K562 (cell line): Measurements from ENCODE around the gene B4GALNT2. TPM values are rescaled to one million over a fixed set of nuclear protein-coding genes. Genes with fewer than 3 reads are reported as not detected.

Experiments
- BACH1 ChIP-seq: fragments of 200-800 bp; sonication (Bioruptor generic); IDR thresholded peaks from 2 replicates; pipeline ENCODE4 v1.6.1; 2016; ENCODE audit warnings: missing genetic modification characterization, missing compliant biosample characterization
- FOXK2 ChIP-seq, 2 experiments: fragments of 450-650 bp; IDR thresholded peaks in 1 of 2; conservative IDR thresholded peaks in 1 of 2; 2 replicates each; pipeline ENCODE4 v1.6.1; 2016; ENCODE audit warnings: low read depth in 2 of 2, mild to moderate bottlenecking in 1 of 2
- JUND ChIP-seq, 2 experiments: IDR thresholded peaks; 2 replicates in 1 of 2; 3 replicates in 1 of 2; pipeline ENCODE4 v1.6.1; 2011; ENCODE audit warnings: borderline replicate concordance in 2 of 2, low read depth in 2 of 2, low read length in 2 of 2, improper control_type of control experiment in 1 of 2, missing biosample characterization in 1 of 2, missing genetic modification characterization in 1 of 2, missing genetic modification reagents in 1 of 2
- OTX1 ChIP-seq: fragments of 450-650 bp; formaldehyde crosslinking; IDR thresholded peaks from 2 replicates; pipeline ENCODE4 v1.4.0; 2022; ENCODE audit warnings: mild to moderate bottlenecking
- PTBP1 ChIP-seq: fragments of 200-400 bp; formaldehyde crosslinking; IDR thresholded peaks from 2 replicates; pipeline ENCODE4 v1.6.1; 2017; ENCODE audit warnings: low read depth, low read length
- PTTG1 ChIP-seq: fragments of 450-650 bp; IDR thresholded peaks from 2 replicates; pipeline ENCODE4 v1.6.1; 2016; ENCODE audit warnings: low read depth, mild to moderate bottlenecking, missing genetic modification characterization, missing compliant biosample characterization
- RBBP5 ChIP-seq: fragments of 200-600 bp; sonication (generic); IDR thresholded peaks from 2 replicates; pipeline ENCODE4 v1.6.1; 2012; ENCODE audit warnings: borderline replicate concordance, mild to moderate bottlenecking, low read length, control low read depth, inconsistent platforms; ENCODE audit not compliant: insufficient read depth, poor library complexity, severe bottlenecking
- RHOXF2B ChIP-seq: fragments of 250-450 bp; sonication (Bioruptor Pico); conservative IDR thresholded peaks from 2 replicates; pipeline ENCODE4 v1.5.1; 2021
- SREBF2 ChIP-seq: sonication (generic); formaldehyde crosslinking; IDR thresholded peaks from 2 replicates; pipeline ENCODE4 v1.4.0; 2020; ENCODE audit warnings: mild to moderate bottlenecking, missing genetic modification reagents
- SRSF1 ChIP-seq: fragments of 200-400 bp; formaldehyde crosslinking; IDR thresholded peaks from 2 replicates; pipeline ENCODE4 v1.6.1; 2017; ENCODE audit warnings: mild to moderate bottlenecking, low read depth, low read length, moderate library complexity
- TAF1 ChIP-seq: IDR thresholded peaks from 2 replicates; pipeline ENCODE4 v1.6.1; 2011; ENCODE audit warnings: mild to moderate bottlenecking, low read length, moderate library complexity; ENCODE audit not compliant: insufficient read depth, control insufficient read depth, severe bottlenecking; ENCODE audit errors: extremely low read depth
- TBP ChIP-seq: optimal IDR thresholded peaks from 2 replicates; pipeline ENCODE3; 2011; ENCODE audit warnings: low read depth, low read length, improper control_type of control experiment
- THRAP3 ChIP-seq: fragments of 450-650 bp; IDR thresholded peaks from 2 replicates; pipeline ENCODE4 v1.6.1; 2016; ENCODE audit warnings: mild to moderate bottlenecking, inconsistent platforms, borderline replicate concordance
- TRIM28 ChIP-seq: fragments of 450-650 bp; IDR thresholded peaks from 2 replicates; pipeline ENCODE4 v1.6.1; 2017
- ZNF133 ChIP-seq: fragments of 250-450 bp; sonication (Bioruptor Pico); IDR thresholded peaks from 2 replicates; pipeline ENCODE4 v1.4.0; 2020; ENCODE audit warnings: mild to moderate bottlenecking
- ZNF140 ChIP-seq: fragments of 250-450 bp; sonication (Bioruptor Pico); IDR thresholded peaks from 2 replicates; pipeline ENCODE4 v1.8.0; 2021; ENCODE audit warnings: moderate library complexity, mild to moderate bottlenecking, inconsistent platforms
- ZNF224 ChIP-seq: sonication (generic); formaldehyde crosslinking; IDR thresholded peaks from 2 replicates; pipeline ENCODE4 v1.8.0; 2022; ENCODE audit warnings: mild to moderate bottlenecking, missing genetic modification reagents
- ZNF311 ChIP-seq: fragments of 250-450 bp; sonication (Bioruptor Pico); IDR thresholded peaks from 2 replicates; pipeline ENCODE4 v1.4.0; 2020; ENCODE audit warnings: mild to moderate bottlenecking, moderate library complexity
- polyA plus RNA-seq, 8 experiments: library from polyadenylated mRNA; depleted of rRNA in 4 of 8; stranded (reverse) in 5 of 8; unstranded in 3 of 8; fragments of >200 nt; fragmentation: Nextera tagmentation in 2 of 8; fragmentation: Illumina TruSeq in 1 of 8; extraction: Ambion mirVana in 2 of 8; extraction: Trizol in 1 of 8; gene quantifications; 2 replicates each; pipeline versions ENCODE4 v1.2.1 to v1.2.3, GENCODE V29; 2011 to 2014; ENCODE audit warnings: inconsistent platforms in 1 of 8, missing spikeins in 1 of 8
- total RNA-seq, 7 experiments: library from RNA; depleted of rRNA in 6 of 7; stranded (reverse); fragments of >200 nt in 6 of 7; fragmentation: Illumina TruSeq in 2 of 7; extraction: Trizol in 2 of 7; gene quantifications; 2 replicates each; pipeline versions ENCODE4 v1.2.1 to v1.2.3, GENCODE V29; 2011 to 2021; ENCODE audit warnings: low replicate concordance in 1 of 7
- TF ChIP-seq, protein P1 (sequence below): fragments of 450-650 bp; formaldehyde crosslinking; IDR thresholded peaks from 2 replicates; pipeline ENCODE4 v1.4.0; 2020; ENCODE audit warnings: mild to moderate bottlenecking, moderate library complexity
- TF ChIP-seq, protein P2 (sequence below), 2 experiments: fragments of 450-650 bp; conservative IDR thresholded peaks; 2 replicates each; pipeline ENCODE4 v1.6.1; 2017; ENCODE audit warnings: mild to moderate bottlenecking in 2 of 2, moderate library complexity in 2 of 2
- TF ChIP-seq, protein P3 (sequence below): fragments of 250-450 bp; sonication (Bioruptor Pico); IDR thresholded peaks from 2 replicates; pipeline ENCODE4 v1.4.0; 2020; ENCODE audit warnings: mild to moderate bottlenecking
- TF ChIP-seq, protein P4 (sequence below): fragments of 250-450 bp; sonication (Bioruptor Pico); IDR thresholded peaks from 2 replicates; pipeline ENCODE4 v1.5.0; 2022; ENCODE audit warnings: mild to moderate bottlenecking

The B4GALNT2 gene
- total and polyA plus RNA-seq, 9 of the 15 experiments (the other 6 are each of a cell fraction or from before 2014, with no cell fraction given), result not detected

DNA sequence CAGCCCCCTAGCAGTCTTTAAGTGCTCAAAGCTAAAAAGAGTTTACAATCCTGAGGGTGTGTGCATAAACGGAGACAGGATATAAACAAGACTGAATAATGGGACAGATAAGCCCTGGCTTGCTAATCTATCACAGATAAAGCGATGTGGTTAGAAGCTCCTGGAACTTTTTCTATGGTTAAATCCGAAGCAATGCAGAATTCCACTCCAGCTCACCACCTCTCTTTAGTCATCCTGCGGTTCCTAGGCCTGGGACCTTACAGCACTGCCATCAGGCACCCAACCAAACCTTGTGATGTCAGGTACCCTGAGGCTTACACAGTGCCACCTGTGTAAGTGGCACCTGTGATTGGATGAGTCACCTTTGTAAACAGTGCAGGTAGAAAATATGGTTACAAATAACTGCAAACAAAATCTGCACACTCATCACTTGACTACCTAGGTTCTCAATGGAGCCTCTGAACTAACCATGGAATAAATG, 31.5 kb upstream of the B4GALNT2 start (continued):
- TF ChIP-seq BACH1 (tag) (no peak), TAF1 (no peak), ZNF224 (no peak), FOXK2 (conservative IDR thresholded peaks at IDR 0.05 in 1 of 2, IDR thresholded peaks at IDR 0.05 in 1 of 2; ENCODE audit: low read depth in 2 of 2) (peak in 1 of 2 experiments; percentile 67; a peak in 2 of 4 replicates), TBP (no peak), SREBF2 (CRISPR knock-in tag) (no peak), OTX1 (CRISPR knock-in tag) (no peak), RBBP5 (no peak), THRAP3 (no peak), TRIM28 (no peak), ZNF311 (CRISPR knock-in tag) (no peak), RHOXF2B (CRISPR knock-in tag) (no peak), SRSF1 (no peak), PTTG1 (tag) (no peak), ZNF133 (CRISPR knock-in tag) (no peak), PTBP1 (no peak), JUND (IDR thresholded peaks at IDR 0.05; ENCODE audit: borderline replicate concordance, low read depth, low read length) (peak; percentile 48), JUND (tag; IDR thresholded peaks at IDR 0.05; ENCODE audit: borderline replicate concordance, low read depth, low read length) (peak; percentile 41; the same call in 1 of the 3 replicates), ZNF140 (CRISPR knock-in tag) (no peak)
- TF ChIP-seq, protein P1, sequence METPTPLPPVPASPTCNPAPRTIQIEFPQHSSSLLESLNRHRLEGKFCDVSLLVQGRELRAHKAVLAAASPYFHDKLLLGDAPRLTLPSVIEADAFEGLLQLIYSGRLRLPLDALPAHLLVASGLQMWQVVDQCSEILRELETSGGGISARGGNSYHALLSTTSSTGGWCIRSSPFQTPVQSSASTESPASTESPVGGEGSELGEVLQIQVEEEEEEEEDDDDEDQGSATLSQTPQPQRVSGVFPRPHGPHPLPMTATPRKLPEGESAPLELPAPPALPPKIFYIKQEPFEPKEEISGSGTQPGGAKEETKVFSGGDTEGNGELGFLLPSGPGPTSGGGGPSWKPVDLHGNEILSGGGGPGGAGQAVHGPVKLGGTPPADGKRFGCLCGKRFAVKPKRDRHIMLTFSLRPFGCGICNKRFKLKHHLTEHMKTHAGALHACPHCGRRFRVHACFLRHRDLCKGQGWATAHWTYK (CRISPR knock-in tag), result no peak
- TF ChIP-seq, protein P2, sequence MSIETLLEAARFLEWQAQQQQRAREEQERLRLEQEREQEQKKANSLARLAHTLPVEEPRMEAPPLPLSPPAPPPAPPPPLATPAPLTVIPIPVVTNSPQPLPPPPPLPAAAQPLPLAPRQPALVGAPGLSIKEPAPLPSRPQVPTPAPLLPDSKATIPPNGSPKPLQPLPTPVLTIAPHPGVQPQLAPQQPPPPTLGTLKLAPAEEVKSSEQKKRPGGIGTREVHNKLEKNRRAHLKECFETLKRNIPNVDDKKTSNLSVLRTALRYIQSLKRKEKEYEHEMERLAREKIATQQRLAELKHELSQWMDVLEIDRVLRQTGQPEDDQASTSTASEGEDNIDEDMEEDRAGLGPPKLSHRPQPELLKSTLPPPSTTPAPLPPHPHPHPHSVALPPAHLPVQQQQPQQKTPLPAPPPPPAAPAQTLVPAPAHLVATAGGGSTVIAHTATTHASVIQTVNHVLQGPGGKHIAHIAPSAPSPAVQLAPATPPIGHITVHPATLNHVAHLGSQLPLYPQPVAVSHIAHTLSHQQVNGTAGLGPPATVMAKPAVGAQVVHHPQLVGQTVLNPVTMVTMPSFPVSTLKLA (conservative IDR thresholded peaks at IDR 0.05), result no peak
- TF ChIP-seq, protein P3, sequence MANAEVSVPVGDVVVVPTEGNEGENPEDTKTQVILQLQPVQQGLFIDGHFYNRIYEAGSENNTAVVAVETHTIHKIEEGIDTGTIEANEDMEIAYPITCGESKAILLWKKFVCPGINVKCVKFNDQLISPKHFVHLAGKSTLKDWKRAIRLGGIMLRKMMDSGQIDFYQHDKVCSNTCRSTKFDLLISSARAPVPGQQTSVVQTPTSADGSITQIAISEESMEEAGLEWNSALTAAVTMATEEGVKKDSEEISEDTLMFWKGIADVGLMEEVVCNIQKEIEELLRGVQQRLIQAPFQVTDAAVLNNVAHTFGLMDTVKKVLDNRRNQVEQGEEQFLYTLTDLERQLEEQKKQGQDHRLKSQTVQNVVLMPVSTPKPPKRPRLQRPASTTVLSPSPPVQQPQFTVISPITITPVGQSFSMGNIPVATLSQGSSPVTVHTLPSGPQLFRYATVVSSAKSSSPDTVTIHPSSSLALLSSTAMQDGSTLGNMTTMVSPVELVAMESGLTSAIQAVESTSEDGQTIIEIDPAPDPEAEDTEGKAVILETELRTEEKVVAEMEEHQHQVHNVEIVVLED, result no peak
- TF ChIP-seq, protein P4, sequence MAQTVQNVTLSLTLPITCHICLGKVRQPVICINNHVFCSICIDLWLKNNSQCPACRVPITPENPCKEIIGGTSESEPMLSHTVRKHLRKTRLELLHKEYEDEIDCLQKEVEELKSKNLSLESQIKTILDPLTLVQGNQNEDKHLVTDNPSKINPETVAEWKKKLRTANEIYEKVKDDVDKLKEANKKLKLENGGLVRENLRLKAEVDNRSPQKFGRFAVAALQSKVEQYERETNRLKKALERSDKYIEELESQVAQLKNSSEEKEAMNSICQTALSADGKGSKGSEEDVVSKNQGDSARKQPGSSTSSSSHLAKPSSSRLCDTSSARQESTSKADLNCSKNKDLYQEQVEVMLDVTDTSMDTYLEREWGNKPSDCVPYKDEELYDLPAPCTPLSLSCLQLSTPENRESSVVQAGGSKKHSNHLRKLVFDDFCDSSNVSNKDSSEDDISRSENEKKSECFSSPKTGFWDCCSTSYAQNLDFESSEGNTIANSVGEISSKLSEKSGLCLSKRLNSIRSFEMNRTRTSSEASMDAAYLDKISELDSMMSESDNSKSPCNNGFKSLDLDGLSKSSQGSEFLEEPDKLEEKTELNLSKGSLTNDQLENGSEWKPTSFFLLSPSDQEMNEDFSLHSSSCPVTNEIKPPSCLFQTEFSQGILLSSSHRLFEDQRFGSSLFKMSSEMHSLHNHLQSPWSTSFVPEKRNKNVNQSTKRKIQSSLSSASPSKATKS (CRISPR knock-in tag), result no peak
